ENCODE data around the gene ZRANB3.
A peak's percentile ranks its signal among the peaks of the same experiment; 100 is the strongest.
"Not testable (repeated sequence)": the region's sequence is repeated elsewhere in the genome, so short reads cannot be mapped to it uniquely, and the experiment has no call there.

Gene ZRANB3

GRCh38 chr2:135485441-135485840 is 45.6 kb downstream of the ZRANB3 start:
- DNase-seq (ENCODE audit: low spot score), result peak; percentile 55

- DNase-seq (ENCODE audit: low spot score), result no peak
These were observed 55.9 kb downstream of the ZRANB3 start for GRCh38 chr2:135475128-135475527.

GRCh38 chr2:135473567-135473966 is 57.5 kb downstream of the ZRANB3 start:
- DNase-seq (ENCODE audit: low spot score), result peak; percentile 33

DNA sequence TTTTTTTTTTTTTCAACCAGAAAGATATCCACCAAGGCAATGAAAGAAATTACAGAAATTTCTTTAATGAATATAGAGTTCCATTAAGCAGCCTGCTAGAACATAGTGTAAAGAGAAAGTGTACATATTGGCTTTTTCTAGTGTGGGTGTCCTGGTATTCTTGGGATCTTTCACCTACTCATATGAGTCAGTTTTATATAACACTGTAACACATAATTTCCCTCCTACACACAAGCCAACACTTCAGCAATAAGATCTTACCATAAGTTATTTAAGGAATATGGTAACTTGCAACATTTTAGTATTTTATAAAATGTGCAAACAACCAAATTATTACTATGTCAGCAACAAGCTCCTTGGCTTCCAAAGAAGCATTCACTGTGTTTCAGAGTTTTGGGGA is 59.9 kb downstream of the ZRANB3 start:
- no peak for DNase-seq (ENCODE audit: low spot score)

DNA sequence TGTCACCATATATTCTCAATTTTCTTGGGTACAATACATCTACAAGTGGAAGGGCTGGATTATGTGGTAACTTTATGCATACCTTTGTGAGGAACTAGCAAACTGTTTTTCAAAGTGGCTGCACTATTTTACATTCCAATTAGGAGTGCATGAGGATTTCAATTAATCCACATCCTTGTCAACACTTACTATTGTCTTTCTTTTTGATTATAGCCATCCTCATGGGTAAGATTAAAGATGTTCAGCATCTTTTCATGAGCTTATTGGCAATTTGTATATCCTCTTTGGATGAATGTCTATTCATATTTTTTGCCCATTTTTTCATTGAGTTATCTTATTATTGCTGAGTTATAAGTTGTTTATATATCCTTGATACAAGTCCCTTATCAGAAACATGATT is 73.7 kb downstream of the ZRANB3 start:
- DNase-seq (ENCODE audit: low spot score), result no peak

GRCh38 chr2:135456835-135457234 is 74.2 kb downstream of the ZRANB3 start:
- no peak for DNase-seq (ENCODE audit: low spot score)

DNA sequence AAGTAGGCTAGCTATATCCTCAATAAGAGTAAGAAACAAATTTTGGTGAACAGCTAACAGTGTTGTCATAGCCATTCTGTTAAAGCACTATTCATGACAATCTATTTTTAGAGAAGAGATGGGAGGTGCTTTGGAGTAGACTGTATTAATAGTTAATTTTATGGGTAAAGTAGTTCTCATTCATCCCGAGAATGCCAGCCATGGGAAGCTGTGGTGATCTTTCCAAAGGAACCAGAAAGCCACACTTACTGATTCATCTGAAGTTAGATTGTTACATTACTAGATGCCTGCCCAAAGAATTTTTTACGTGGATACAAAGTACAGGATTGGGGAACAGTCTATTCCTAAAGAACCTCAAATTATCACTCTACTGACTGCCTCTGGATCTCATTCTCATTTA is 74.6 kb downstream of the ZRANB3 start:
- DNase-seq (ENCODE audit: low spot score), result no peak

DNA sequence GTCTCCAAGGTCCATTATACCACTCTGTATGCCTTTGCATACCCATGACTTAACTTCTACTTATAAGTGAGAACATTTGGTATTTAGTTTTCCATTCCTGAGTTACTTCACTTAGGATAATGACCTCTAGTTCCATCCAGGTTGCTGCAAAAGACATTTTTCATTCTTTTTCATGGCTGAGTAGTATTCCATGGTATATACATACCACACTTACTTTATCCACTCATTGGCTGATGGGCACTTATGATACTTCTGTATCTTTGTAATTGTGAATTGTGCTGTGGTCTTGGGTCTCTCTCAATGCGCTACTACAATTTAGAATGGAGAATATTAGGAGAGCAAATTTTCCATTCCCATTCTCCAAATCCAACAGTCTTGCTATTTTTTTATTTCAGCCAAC is 76.4 kb downstream of the ZRANB3 start:
- DNase-seq (ENCODE audit: low spot score), result no peak

DNA sequence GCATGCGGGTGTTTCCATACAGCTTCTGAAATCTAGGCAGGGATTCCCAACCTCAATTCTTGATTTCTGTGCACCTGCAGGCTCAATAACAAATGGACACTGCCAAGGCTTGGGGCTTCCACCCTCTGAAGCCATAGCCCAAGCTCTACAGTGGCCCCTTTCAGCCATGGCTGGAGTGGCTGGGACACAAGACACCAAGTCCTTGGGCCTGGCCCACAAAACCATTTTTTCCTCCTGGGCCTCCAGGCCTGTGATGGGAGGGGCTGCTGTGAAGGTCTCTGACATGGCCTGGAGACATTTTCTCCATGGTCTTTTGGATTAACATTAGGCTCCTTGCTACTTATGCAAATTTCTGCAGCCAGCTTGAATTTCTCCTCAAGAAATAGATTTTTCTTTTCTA is 78.0 kb downstream of the ZRANB3 start:
- DNase-seq (ENCODE audit: low spot score), result not testable (repeated sequence)

DNA sequence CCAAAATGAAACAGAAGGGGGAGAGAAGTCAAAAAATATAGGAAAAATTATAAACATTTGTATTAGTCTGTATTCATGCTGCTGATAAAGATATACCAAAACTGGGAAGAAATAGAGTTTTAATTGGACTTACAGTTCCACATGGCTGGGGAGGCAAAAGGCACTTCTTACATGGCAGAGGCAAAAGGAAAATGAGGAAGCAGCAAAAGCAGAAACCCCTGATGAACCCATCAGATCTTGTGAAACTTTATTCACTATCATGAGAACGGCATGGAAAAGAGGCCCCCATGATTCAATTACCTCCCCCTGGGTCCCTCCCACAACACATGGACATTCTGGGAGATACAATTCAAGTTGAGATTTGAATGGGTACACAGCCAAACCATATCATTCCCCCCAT is 79.1 kb downstream of the ZRANB3 start:
- DNase-seq (ENCODE audit: low spot score), result no peak

GRCh38 chr2:135443013-135443412 is 88.0 kb downstream of the ZRANB3 start:
- DNase-seq (ENCODE audit: low spot score), result not testable (repeated sequence)

DNA sequence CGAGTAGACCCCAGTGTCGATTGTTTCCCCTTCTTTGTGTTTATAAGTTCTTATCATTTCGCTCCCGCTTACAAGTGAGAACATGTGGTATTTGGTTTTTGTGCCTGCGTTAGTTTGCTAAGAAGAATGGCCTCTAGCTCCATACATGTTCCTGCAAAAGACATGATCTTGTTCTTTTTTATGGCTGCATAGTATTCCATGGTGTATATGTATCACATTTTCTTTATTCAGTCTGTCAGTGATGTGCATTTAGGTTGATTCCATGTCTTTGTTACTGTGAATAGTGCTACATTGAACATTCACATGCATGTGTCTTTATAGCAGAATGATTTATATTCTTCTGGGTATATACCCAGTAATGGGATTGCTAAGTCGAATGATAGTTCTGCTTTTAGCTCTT is 95.9 kb downstream of the ZRANB3 start:
- DNase-seq (ENCODE audit: low spot score), result not testable (repeated sequence)

- DNase-seq (ENCODE audit: low spot score), result no peak
These were observed 106.2 kb downstream of the ZRANB3 start for GRCh38 chr2:135424849-135425248.

DNA sequence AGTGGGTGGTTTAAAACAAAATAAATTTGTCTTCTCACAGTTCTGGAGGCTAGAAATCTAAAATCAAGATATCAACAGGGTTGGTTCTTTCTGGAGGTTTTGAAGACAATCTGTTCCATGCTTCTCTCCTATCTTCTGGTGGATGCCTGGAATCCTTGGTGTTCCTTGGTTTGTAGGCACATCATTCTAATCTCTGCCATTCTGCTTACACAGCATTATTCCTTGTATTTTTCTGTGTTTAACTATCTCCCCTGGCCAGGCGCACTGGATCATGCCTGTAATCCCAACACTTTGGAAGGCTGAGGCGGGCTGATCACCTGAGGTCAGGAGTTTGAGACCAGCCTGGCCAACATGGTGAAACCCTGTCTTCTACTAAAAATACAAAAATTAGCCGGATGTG is 108.1 kb downstream of the ZRANB3 start:
- no peak for DNase-seq (ENCODE audit: low spot score)

- no peak for DNase-seq (ENCODE audit: low spot score)
These were observed 119.4 kb downstream of the ZRANB3 start for GRCh38 chr2:135411646-135412045.

GRCh38 chr2:135409436-135409835 is 121.6 kb downstream of the ZRANB3 start:
- no peak for DNase-seq (ENCODE audit: low spot score)

GRCh38 chr2:135396259-135396658 is 134.8 kb downstream of the ZRANB3 start:
- DNase-seq (ENCODE audit: low spot score), result not testable (repeated sequence)

GRCh38 chr2:135386993-135387392 is 144.0 kb downstream of the ZRANB3 start:
- no peak for DNase-seq (ENCODE audit: low spot score)

- DNase-seq (ENCODE audit: low spot score), result no peak
These were observed 152.4 kb downstream of the ZRANB3 start for GRCh38 chr2:135378591-135378990.

- no peak for DNase-seq (ENCODE audit: low spot score)
These were observed 157.3 kb downstream of the ZRANB3 start for GRCh38 chr2:135373702-135374101.

GRCh38 chr2:135349941-135350340 is 181.1 kb downstream of the ZRANB3 start:
- no peak for DNase-seq (ENCODE audit: low spot score)

DNA sequence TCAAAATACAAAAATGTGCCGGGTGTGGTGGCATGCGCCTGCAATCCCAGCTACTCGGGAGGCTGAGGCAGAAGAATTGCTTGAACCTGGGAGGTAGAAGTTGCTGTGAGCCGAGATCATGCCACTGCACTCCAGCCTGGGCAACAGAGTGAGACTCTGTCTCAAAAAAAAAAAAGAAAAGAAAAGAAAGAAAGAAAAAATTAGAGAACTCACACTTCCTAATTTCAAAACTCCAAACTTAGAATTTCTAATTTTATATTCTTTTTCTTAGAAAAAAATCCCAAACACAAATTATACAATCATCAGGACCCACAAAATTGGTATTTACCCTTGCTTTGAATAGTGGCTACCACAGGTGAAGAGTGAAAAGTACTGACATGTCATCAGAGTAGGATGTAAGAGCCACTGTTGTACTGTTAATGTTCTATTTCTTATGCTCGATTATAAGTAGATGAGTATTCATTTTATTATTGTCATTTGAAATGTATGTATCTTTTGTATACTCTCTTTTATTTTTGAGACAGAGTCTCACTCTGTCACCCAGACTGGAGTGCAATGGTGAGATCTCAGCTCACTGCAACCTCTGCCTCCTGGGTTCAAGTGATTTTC is 182.8 kb downstream of the ZRANB3 start:
- DNase-seq (ENCODE audit: low spot score), result not testable (repeated sequence)

- DNase-seq (ENCODE audit: low spot score), result no peak
These were observed 193.9 kb downstream of the ZRANB3 start for GRCh38 chr2:135337071-135337470.

- no peak for DNase-seq (ENCODE audit: low spot score)
These were observed 195.8 kb downstream of the ZRANB3 start for GRCh38 chr2:135335256-135335655.

GRCh38 chr2:135327146-135327545 is 203.9 kb downstream of the ZRANB3 start:
- DNase-seq (ENCODE audit: low spot score), result no peak

All from LoVo (cell line).